HepG2 (cell line): ENCODE measurements around the gene RBM25. TPM values are rescaled to one million over a fixed set of nuclear protein-coding genes. Genes with fewer than 3 reads are reported as not detected.

Source experiments
- ATAC-seq: fragments of 200-7000 bp; cut with Tn5 transposase; 3 replicates; pipeline ENCODE4 v1.9.1; 2020; ENCODE audit warnings: mild to moderate bottlenecking, moderate library complexity
- BruUV-seq: library from RNA; stranded (reverse); fragments of 400-500 nt; replicated peaks from 2 replicates; lab custom pipeline; 2021; lab: Mats Ljungman, UMichigan
- CTCF ChIA-PET: fragments of 300-600 bp; formaldehyde crosslinking; extraction: SDS; loops from one replicate; lab custom pipeline; 2021; ENCODE audit warnings: low total read pairs, inconsistent platforms, low intra/inter-chr PET ratio; lab: Yijun Ruan, JAX
- POLR2A ChIA-PET: fragments of 350-600 bp; sonication (Branson Sonifier 250); formaldehyde crosslinking; loops from one replicate; lab custom pipeline; 2020; ENCODE audit warnings: antibody characterized with exemption, inconsistent platforms; lab: Yijun Ruan, JAX
- DNase-seq: peaks from one replicate; pipeline ENCODE4 v3.0.0-alpha.2; 2015; ENCODE audit warnings: low spot score
- FAIRE-seq: peaks from 3 replicates; lab custom pipeline; 2011; peaks lifted over from hg19 to GRCh38; lab: Jason Lieb, UNC
- H2AFZ ChIP-seq: one replicate; pipeline ENCODE4 v1.6.1; 2011; ENCODE audit warnings: low read length, inconsistent platforms
- H3K27ac ChIP-seq: fragments of 300-600 bp; 3 replicates; pipeline ENCODE4 v1.8.0; 2011; ENCODE audit warnings: mixed run types, mild to moderate bottlenecking, mixed read lengths, low read length, inconsistent platforms; ENCODE audit not compliant: insufficient read depth; ENCODE audit errors: extremely low read length
- H3K27me3 ChIP-seq, 2 experiments: fragments of 200-600 bp in 1 of 2; 2 replicates in 1 of 2; 3 replicates in 1 of 2; pipeline versions ENCODE4 v1.6.0 to v1.8.0; 2011; ENCODE audit warnings: low read length in 2 of 2, mild to moderate bottlenecking in 2 of 2, moderate library complexity in 2 of 2, inconsistent platforms in 1 of 2; ENCODE audit not compliant: insufficient read depth in 2 of 2, control insufficient read depth in 1 of 2
- H3K36me3 ChIP-seq, 2 experiments: fragments of 200-600 bp in 1 of 2; replicated peaks in 1 of 2; 2 replicates in 1 of 2; 3 replicates in 1 of 2; pipeline versions ENCODE4 v1.5.1 to v1.8.0; 2011; ENCODE audit warnings: low read length in 2 of 2, inconsistent platforms in 1 of 2; ENCODE audit not compliant: insufficient read depth in 2 of 2, control insufficient read depth in 1 of 2
- H3K4me1 ChIP-seq: 2 replicates; pipeline ENCODE4 v1.5.1; 2012; ENCODE audit warnings: low read length, inconsistent platforms; ENCODE audit not compliant: insufficient read depth
- H3K4me2 ChIP-seq: 2 replicates; pipeline ENCODE4 v1.6.0; 2011; ENCODE audit warnings: low read depth, low read length, inconsistent platforms
- H3K4me3 ChIP-seq, 3 experiments: fragments of 200-600 bp in 1 of 3; sonication (generic), shearing (Covaris generic) in 1 of 3; replicated peaks in 1 of 3; 2 replicates each; pipeline ENCODE4 v1.5.1; 2011 to 2016; ENCODE audit warnings: low read length in 3 of 3, inconsistent platforms in 2 of 3, low read depth in 2 of 3, mild to moderate bottlenecking in 2 of 3, control low read depth in 1 of 3, mixed read lengths in 1 of 3; ENCODE audit not compliant: insufficient read depth in 1 of 3
- H3K79me2 ChIP-seq: one replicate; pipeline ENCODE4 v1.6.1; 2011; ENCODE audit warnings: low read length, inconsistent platforms; ENCODE audit not compliant: insufficient read depth
- H3K9ac ChIP-seq: 2 replicates; pipeline ENCODE4 v1.6.0; 2011; ENCODE audit warnings: mild to moderate bottlenecking, low read depth, low read length, inconsistent platforms; ENCODE audit not compliant: insufficient read depth
- H3K9me3 ChIP-seq: 2 replicates; pipeline ENCODE4 v1.5.1; 2012; ENCODE audit warnings: mild to moderate bottlenecking, low read length
- H4K20me1 ChIP-seq: 2 replicates; pipeline ENCODE4 v1.6.0; 2011; ENCODE audit warnings: inconsistent platforms, mild to moderate bottlenecking, low read length, moderate library complexity; ENCODE audit not compliant: insufficient read depth
- ARHGAP35 ChIP-seq: sonication (generic); formaldehyde crosslinking; IDR thresholded peaks from 2 replicates; pipeline ENCODE4 v1.9.0; 2022; ENCODE audit warnings: mild to moderate bottlenecking, inconsistent platforms, moderate library complexity, missing genetic modification reagents, borderline replicate concordance
- GATA4 ChIP-seq: sonication (generic); IDR thresholded peaks from 2 replicates; pipeline ENCODE4 v1.6.1; 2016; ENCODE audit warnings: antibody characterized with exemption, low read depth, borderline replicate concordance
- HMG20A ChIP-seq: IDR thresholded peaks from 2 replicates; pipeline ENCODE4 v1.6.1; 2016; ENCODE audit warnings: borderline replicate concordance
- IKZF4 ChIP-seq: sonication (generic); formaldehyde crosslinking; IDR thresholded peaks from 2 replicates; pipeline ENCODE4 v1.5.1; 2020; ENCODE audit warnings: borderline replicate concordance, mild to moderate bottlenecking, low read depth, missing genetic modification reagents; ENCODE audit errors: not compliant biosample characterization
- JUND ChIP-seq: sonication (generic); formaldehyde crosslinking; IDR thresholded peaks from 2 replicates; pipeline ENCODE4 v1.8.0; 2022; ENCODE audit warnings: mild to moderate bottlenecking, missing genetic modification reagents
- POLR2A ChIP-seq, 2 experiments: IDR thresholded peaks; 2 replicates each; pipeline ENCODE4 v1.6.1; 2011; ENCODE audit warnings: low read depth in 2 of 2, low read length in 2 of 2, mild to moderate bottlenecking in 1 of 2, moderate library complexity in 1 of 2; ENCODE audit not compliant: insufficient read depth in 1 of 2
- SNAPC2 ChIP-seq: sonication (generic); formaldehyde crosslinking; IDR thresholded peaks from 2 replicates; pipeline ENCODE4 v1.8.1; 2022; ENCODE audit warnings: mild to moderate bottlenecking, missing genetic modification reagents
- TGIF2 ChIP-seq: IDR thresholded peaks from 2 replicates; pipeline ENCODE4 v1.6.1; 2016; ENCODE audit warnings: control low read depth, missing compliant biosample characterization
- ZNF160 ChIP-seq: sonication (generic); formaldehyde crosslinking; IDR thresholded peaks from 2 replicates; pipeline ENCODE4 v1.8.0; 2022; ENCODE audit warnings: mild to moderate bottlenecking, inconsistent platforms, missing genetic modification reagents
- ZNF18 ChIP-seq: sonication (generic); formaldehyde crosslinking; IDR thresholded peaks from 2 replicates; pipeline ENCODE4 v1.8.0; 2022; ENCODE audit warnings: mild to moderate bottlenecking, missing genetic modification reagents; ENCODE audit not compliant: insufficient replicate concordance
- ZNF556 ChIP-seq: sonication (generic); formaldehyde crosslinking; IDR thresholded peaks from 2 replicates; pipeline ENCODE4 v1.4.0; 2020; ENCODE audit warnings: mild to moderate bottlenecking, missing genetic modification reagents, borderline replicate concordance
- WGBS: methylation state at CpG from one replicate; pipeline ENCODE4 v1.1.6; 2017; ENCODE audit warnings: low lambda C conversion rate; 5-methylcytosine and 5-hydroxymethylcytosine counted together
- in situ Hi-C: cut with HindIII; loops from 2 replicates; pipeline ENCODE4 v1.10.0; 2017; ENCODE audit warnings: low pct_unique_long_range_greater_than_20kb; ENCODE audit not compliant: extremely low pct_ligation_motif_present
- intact Hi-C: fragments of 100-400 bp; cut with micrococcal nuclease; formaldehyde crosslinking; loops from one replicate; pipeline ENCODE4 v1.10.0; 2022; ENCODE audit not compliant: unreplicated experiment
- polyA plus RNA-seq, 8 experiments: library from polyadenylated mRNA; depleted of rRNA in 3 of 8; stranded (reverse) in 7 of 8; unstranded in 1 of 8; fragments of >200 nt; fragmentation: Illumina TruSeq in 4 of 8; extraction: Trizol in 4 of 8; gene quantifications; 2 replicates each; pipeline versions ENCODE4 v1.2.1 to v1.2.3, GENCODE V29; 2011 to 2016; ENCODE audit warnings: low read depth in 4 of 8, missing spikeins in 1 of 8, mixed read lengths in 1 of 8; ENCODE audit not compliant: insufficient read depth in 1 of 8
- total RNA-seq, 5 experiments: library from RNA; depleted of rRNA; stranded (reverse); fragments of >200 nt; fragmentation: Illumina TruSeq; extraction: Trizol; gene quantifications; 2 replicates each; pipeline ENCODE4 v1.2.3, GENCODE V29; 2016; ENCODE audit warnings: low read depth in 1 of 5
- TF ChIP-seq, protein P1 (sequence below): sonication (generic); formaldehyde crosslinking; IDR thresholded peaks from 2 replicates; pipeline ENCODE4 v1.9.0; 2021; ENCODE audit warnings: missing genetic modification reagents, borderline replicate concordance
- TF ChIP-seq, protein P2 (sequence below): sonication (generic); formaldehyde crosslinking; IDR thresholded peaks from 2 replicates; pipeline ENCODE4 v1.9.0; 2022; ENCODE audit warnings: low read depth, missing genetic modification reagents

Gene RBM25
- total and polyA plus RNA-seq, 2 of the 13 experiments (the other 11 are each of a cell fraction or from before 2014, with no cell fraction given), result 34.1 to 65.9 TPM

DNA sequence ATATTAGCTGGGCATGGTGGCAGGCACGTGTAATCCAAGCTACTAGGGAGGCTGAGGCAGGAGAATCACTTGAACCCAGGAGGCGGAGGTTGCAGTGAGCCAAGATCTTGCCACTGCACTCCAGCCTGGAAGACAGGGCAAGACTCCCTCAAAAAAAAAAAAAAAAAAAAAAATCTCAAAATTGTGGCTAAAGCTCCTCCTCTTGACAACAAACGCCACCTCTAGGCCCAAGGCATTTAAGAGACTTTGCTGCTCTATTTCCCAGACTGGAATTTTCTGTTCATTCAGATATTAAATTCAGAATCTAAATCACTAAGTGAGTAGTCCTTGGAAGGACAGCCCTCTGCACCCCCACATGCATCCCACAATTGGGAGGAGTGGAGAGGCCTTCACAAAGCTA, 32.8 kb upstream of the RBM25 start (continued):
- no peak for TF ChIP-seq ARHGAP35 (CRISPR knock-in tag)
- no peak for TF ChIP-seq IKZF4
- no peak for TF ChIP-seq GATA4
- TF ChIP-seq ZNF18, result no peak
- TF ChIP-seq, all 625 proteins: peak for 0

DNA sequence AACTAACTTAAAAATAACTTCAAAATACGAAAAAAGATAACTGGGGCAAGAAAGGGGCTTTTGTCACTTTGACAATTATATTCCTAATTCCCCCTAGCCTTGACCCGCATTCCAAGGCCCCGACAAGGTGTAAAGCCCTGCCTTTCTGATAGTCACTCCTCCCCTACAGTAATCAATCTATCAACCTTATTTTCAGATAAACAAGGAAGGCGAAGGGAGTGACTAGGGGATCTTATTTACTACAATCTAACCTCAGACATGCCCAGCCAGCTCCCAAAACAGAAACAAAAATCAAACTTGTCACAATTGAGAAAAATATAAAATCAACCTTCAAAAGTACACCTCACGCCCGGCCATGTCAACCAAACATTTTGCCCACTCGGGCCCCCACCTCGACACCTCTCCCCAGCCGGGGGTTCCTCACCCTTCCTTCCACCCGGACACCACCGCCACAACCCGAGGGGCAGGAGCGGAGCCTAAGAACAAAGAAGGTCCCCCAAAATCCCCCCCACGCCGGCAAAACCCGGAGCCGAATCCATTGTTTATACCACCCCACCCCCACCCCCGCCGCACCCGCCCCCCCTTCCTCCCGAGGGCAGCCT, 32.0 kb upstream of the RBM25 start:
- TF ChIP-seq TGIF2 (no peak), ZNF160 (CRISPR knock-in tag) (no peak), HMG20A (CRISPR knock-in tag) (no peak), JUND (CRISPR knock-in tag) (no peak), POLR2A (IDR thresholded peaks at IDR 0.05; ENCODE audit: insufficient read depth in 1 of 2, low read depth in 2 of 2, low read length in 2 of 2) (no peak), ZNF556 (CRISPR knock-in tag) (no peak), SNAPC2 (CRISPR knock-in tag) (no peak)
- TF ChIP-seq, protein P1, sequence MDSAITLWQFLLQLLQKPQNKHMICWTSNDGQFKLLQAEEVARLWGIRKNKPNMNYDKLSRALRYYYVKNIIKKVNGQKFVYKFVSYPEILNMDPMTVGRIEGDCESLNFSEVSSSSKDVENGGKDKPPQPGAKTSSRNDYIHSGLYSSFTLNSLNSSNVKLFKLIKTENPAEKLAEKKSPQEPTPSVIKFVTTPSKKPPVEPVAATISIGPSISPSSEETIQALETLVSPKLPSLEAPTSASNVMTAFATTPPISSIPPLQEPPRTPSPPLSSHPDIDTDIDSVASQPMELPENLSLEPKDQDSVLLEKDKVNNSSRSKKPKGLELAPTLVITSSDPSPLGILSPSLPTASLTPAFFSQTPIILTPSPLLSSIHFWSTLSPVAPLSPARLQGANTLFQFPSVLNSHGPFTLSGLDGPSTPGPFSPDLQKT (CRISPR knock-in tag), result no peak
- TF ChIP-seq, protein P2, sequence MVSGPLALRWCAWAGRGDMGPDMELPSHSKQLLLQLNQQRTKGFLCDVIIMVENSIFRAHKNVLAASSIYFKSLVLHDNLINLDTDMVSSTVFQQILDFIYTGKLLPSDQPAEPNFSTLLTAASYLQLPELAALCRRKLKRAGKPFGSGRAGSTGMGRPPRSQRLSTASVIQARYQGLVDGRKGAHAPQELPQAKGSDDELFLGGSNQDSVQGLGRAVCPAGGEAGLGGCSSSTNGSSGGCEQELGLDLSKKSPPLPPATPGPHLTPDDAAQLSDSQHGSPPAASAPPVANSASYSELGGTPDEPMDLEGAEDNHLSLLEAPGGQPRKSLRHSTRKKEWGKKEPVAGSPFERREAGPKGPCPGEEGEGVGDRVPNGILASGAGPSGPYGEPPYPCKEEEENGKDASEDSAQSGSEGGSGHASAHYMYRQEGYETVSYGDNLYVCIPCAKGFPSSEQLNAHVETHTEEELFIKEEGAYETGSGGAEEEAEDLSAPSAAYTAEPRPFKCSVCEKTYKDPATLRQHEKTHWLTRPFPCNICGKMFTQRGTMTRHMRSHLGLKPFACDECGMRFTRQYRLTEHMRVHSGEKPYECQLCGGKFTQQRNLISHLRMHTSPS (CRISPR knock-in tag), result no peak
- Histone ChIP-seq H3K9ac (peak overlapping the region; percentile 64), H3K9me3 (no peaks in the 10 kb centered on the region), H3K4me1 (peaks cover 22% of the 10 kb centered on the region), H2AFZ (no peak overlapping the region), H3K36me3 (peaks cover 2 to 6% of the 10 kb centered on the region in 2 experiments; a peak in 3 of 5 replicates), H3K4me3 (peak overlapping the region; percentile 71 to 97 (median 84)), H4K20me1 (no peaks in the 10 kb centered on the region), H3K4me2 (peak overlapping the region; percentile 79), H3K27me3 (no peaks in the 10 kb centered on the region), H3K79me2 (no peaks in the 10 kb centered on the region), H3K27ac (peak overlapping the region; percentile 27)
- ATAC-seq (peak; percentile 2), DNase-seq (no peak), FAIRE-seq (no peak)
- TSS peak; percentile 69 for BruUV-seq
- POLR2A ChIA-PET, result interaction anchor here (0.6 to 2.7 kb wide), 5 partner anchors 9 to 436 kb away, joined by 3 to 38 read pairs (median 4); partner anchors contain the start of gene RBM25
- under 1% methylated on average over 15 of the region's 21 CpGs for WGBS
- in situ Hi-C loops (loop anchor here (25.0 kb wide), 1 partner anchor 436 kb away; the partner anchor contains the start of gene NUMB), intact Hi-C loops (no loop called here)
- CTCF ChIA-PET, result no interaction called here
